Measurements from ENCODE around the gene SNRNP200.

The SNRNP200 gene

GRCh38 chr2:96305091-96305978 is at the start of gene SNRNP200:
TSS of gene SNRNP200 (minus strand) at chr2:96305546. CDS start at chr2:96305437, 109 bp downstream.
- no peak for FAIRE-seq

- FAIRE-seq = no peak
Measured at GRCh38 chr2:96354492-96354891, 49.1 kb upstream of the SNRNP200 start.

- no peak for FAIRE-seq
Measured at GRCh38 chr2:96353606-96354101, 48.3 kb upstream of the SNRNP200 start.

GRCh38 chr2:96353032-96353561 is 47.8 kb upstream of the SNRNP200 start:
- FAIRE-seq = no peak

GRCh38 chr2:96347395-96347794 is 42.0 kb upstream of the SNRNP200 start:
- no peak for FAIRE-seq

- no peak for FAIRE-seq
Measured at GRCh38 chr2:96345868-96346462, 40.6 kb upstream of the SNRNP200 start.

GRCh38 chr2:96345438-96345837 is 40.1 kb upstream of the SNRNP200 start:
- FAIRE-seq = no peak

- FAIRE-seq = no peak
Measured at GRCh38 chr2:96344011-96344410, 38.7 kb upstream of the SNRNP200 start.

GRCh38 chr2:96342085-96342484 is 36.7 kb upstream of the SNRNP200 start:
- FAIRE-seq = no peak

GRCh38 chr2:96341641-96342040 is 36.3 kb upstream of the SNRNP200 start:
- no peak for FAIRE-seq

GRCh38 chr2:96340493-96341414 is 35.4 kb upstream of the SNRNP200 start:
- FAIRE-seq = no peak

GRCh38 chr2:96336873-96337272 is 31.5 kb upstream of the SNRNP200 start:
- no peak for FAIRE-seq

GRCh38 chr2:96336104-96336775 is 30.9 kb upstream of the SNRNP200 start:
- no peak for FAIRE-seq

- no peak for FAIRE-seq
Measured at GRCh38 chr2:96333708-96334107, 28.4 kb upstream of the SNRNP200 start.

- FAIRE-seq = no peak
Measured at GRCh38 chr2:96330407-96330806, 25.1 kb upstream of the SNRNP200 start.

GRCh38 chr2:96329874-96330273 is 24.5 kb upstream of the SNRNP200 start:
- FAIRE-seq = no peak

GRCh38 chr2:96329456-96329855 is 24.1 kb upstream of the SNRNP200 start:
- FAIRE-seq = no peak

GRCh38 chr2:96326990-96327820 is 21.9 kb upstream of the SNRNP200 start:
- no peak for FAIRE-seq

GRCh38 chr2:96326564-96326963 is 21.2 kb upstream of the SNRNP200 start:
- FAIRE-seq = no peak

- no peak for FAIRE-seq
Measured at GRCh38 chr2:96325884-96326255, 20.5 kb upstream of the SNRNP200 start.
